H1 (cell line): Measurements from ENCODE around the gene MYO16. TPM values are rescaled to one million over a fixed set of nuclear protein-coding genes. Genes with fewer than 3 reads are reported as not detected.

Source experiments
- CTCF ChIA-PET: fragments of 300-600 bp; sonication (Branson Sonifier 250); formaldehyde crosslinking; loops from one replicate; lab custom pipeline; 2021; ENCODE audit not compliant: partially characterized antibody; lab: Charles Lee
- POLR2A ChIA-PET: fragments of 300-600 bp; sonication (Branson Sonifier 250); formaldehyde crosslinking; loops from one replicate; lab custom pipeline; 2021; ENCODE audit warnings: inconsistent platforms; ENCODE audit not compliant: partially characterized antibody; lab: Charles Lee
- DNase-seq, 2 experiments: peaks; one replicate each; pipeline versions ENCODE4 v3.0.0 to v3.0.0-alpha.2; 2010 to 2022; ENCODE audit warnings: low spot score in 2 of 2, low read depth in 1 of 2, mixed read lengths in 1 of 2
- FAIRE-seq: peaks from 2 replicates; lab custom pipeline; 2011; peaks lifted over from hg19 to GRCh38; lab: Jason Lieb, UNC
- H2AFZ ChIP-seq: 2 replicates; pipeline ENCODE4 v1.8.1; 2012; ENCODE audit warnings: low read length, inconsistent platforms
- H2AK5ac ChIP-seq: 2 replicates; pipeline ENCODE4 v1.6.1; 2013; ENCODE audit warnings: low read depth, low read length
- H2BK120ac ChIP-seq: replicated peaks from 2 replicates; pipeline ENCODE3; 2013; ENCODE audit warnings: low read depth, low read length, inconsistent platforms
- H2BK12ac ChIP-seq: 2 replicates; pipeline ENCODE4 v1.6.1; 2013; ENCODE audit warnings: low read depth, low read length
- H2BK15ac ChIP-seq: 2 replicates; pipeline ENCODE4 v1.6.1; 2013; ENCODE audit warnings: low read length
- H2BK20ac ChIP-seq: 2 replicates; pipeline ENCODE4 v1.6.1; 2013; ENCODE audit warnings: low read length
- H2BK5ac ChIP-seq: 2 replicates; pipeline ENCODE4 v1.6.1; 2013; ENCODE audit warnings: low read depth, low read length
- H3K14ac ChIP-seq: 2 replicates; pipeline ENCODE4 v1.6.1; 2013; ENCODE audit warnings: inconsistent platforms; ENCODE audit not compliant: insufficient read length
- H3K18ac ChIP-seq: 2 replicates; pipeline ENCODE4 v1.6.1; 2013; ENCODE audit warnings: low read length; ENCODE audit errors: extremely low read depth
- H3K23ac ChIP-seq: 2 replicates; pipeline ENCODE4 v1.6.1; 2013; ENCODE audit warnings: inconsistent platforms; ENCODE audit not compliant: insufficient read length
- H3K23me2 ChIP-seq: 2 replicates; pipeline ENCODE4 v1.6.1; 2013; ENCODE audit warnings: low read depth, low read length
- H3K27ac ChIP-seq: 2 replicates; pipeline ENCODE4 v1.6.1; 2011; ENCODE audit warnings: low read depth, low read length, inconsistent platforms
- H3K27me3 ChIP-seq, 4 experiments: replicated peaks in 1 of 4; 1 replicate in 1 of 4; 2 replicates in 3 of 4; pipeline versions ENCODE4 v1.6.1 to v1.8.1; 2011 to 2013; ENCODE audit warnings: low read length in 3 of 4, mild to moderate bottlenecking in 3 of 4, inconsistent platforms in 2 of 4, mixed read lengths in 2 of 4, moderate library complexity in 1 of 4; ENCODE audit not compliant: control insufficient read depth in 3 of 4, insufficient read depth in 3 of 4; ENCODE audit errors: extremely low read depth in 1 of 4
- H3K36me3 ChIP-seq, 4 experiments: 2 replicates each; pipeline versions ENCODE4 v1.6.1 to v1.8.1; 2011 to 2013; ENCODE audit warnings: mild to moderate bottlenecking in 4 of 4, low read length in 3 of 4, moderate library complexity in 2 of 4, control low read depth in 1 of 4, inconsistent platforms in 1 of 4; ENCODE audit not compliant: insufficient read depth in 4 of 4, control insufficient read depth in 2 of 4
- H3K4ac ChIP-seq: replicated peaks from 2 replicates; pipeline ENCODE3; 2013; ENCODE audit warnings: low read length, low read depth, mixed read lengths, inconsistent platforms; ENCODE audit not compliant: insufficient read length
- H3K4me1 ChIP-seq, 4 experiments: replicated peaks in 1 of 4; 1 replicate in 1 of 4; 2 replicates in 3 of 4; pipeline versions ENCODE4 v1.6.1 to v1.8.1; 2011 to 2013; ENCODE audit warnings: low read length in 3 of 4, inconsistent platforms in 2 of 4, mixed read lengths in 1 of 4; ENCODE audit not compliant: insufficient read depth in 4 of 4, control insufficient read depth in 3 of 4
- H3K4me2 ChIP-seq, 2 experiments: 2 replicates each; pipeline versions ENCODE4 v1.6.1 to v1.8.1; 2011 to 2013; ENCODE audit warnings: low read depth in 2 of 2, low read length in 2 of 2, control low read depth in 1 of 2, inconsistent platforms in 1 of 2, mild to moderate bottlenecking in 1 of 2; ENCODE audit not compliant: insufficient read depth in 1 of 2
- H3K4me3 ChIP-seq, 4 experiments: fragments of 200-600, 300-600 bp in 1 of 4; sonication (generic), shearing (Covaris generic), sonication (Bioruptor Twin) in 1 of 4; 2 replicates each; pipeline versions ENCODE4 v1.5.1 to v1.8.1; 2011 to 2016; ENCODE audit warnings: low read length in 4 of 4, low read depth in 3 of 4, control low read depth in 2 of 4, inconsistent platforms in 2 of 4, mild to moderate bottlenecking in 2 of 4, mixed read lengths in 1 of 4, moderate library complexity in 1 of 4; ENCODE audit not compliant: insufficient read depth in 2 of 4; ENCODE audit errors: extremely low read depth in 1 of 4
- H3K56ac ChIP-seq: replicated peaks from 2 replicates; pipeline ENCODE3; 2013; ENCODE audit warnings: low read depth, mild to moderate bottlenecking, mixed read lengths, low read length, inconsistent platforms; ENCODE audit not compliant: insufficient read length
- H3K79me1 ChIP-seq: 2 replicates; pipeline ENCODE4 v1.6.1; 2013; ENCODE audit warnings: low read depth, low read length, control low read depth
- H3K79me2 ChIP-seq, 2 experiments: 2 replicates each; pipeline versions ENCODE4 v1.6.1 to v1.8.1; 2012 to 2013; ENCODE audit warnings: low read length in 2 of 2, mild to moderate bottlenecking in 2 of 2, inconsistent platforms in 1 of 2; ENCODE audit not compliant: insufficient read depth in 2 of 2, control insufficient read depth in 1 of 2
- H3K9ac ChIP-seq, 4 experiments: replicated peaks in 1 of 4; 1 replicate in 1 of 4; 2 replicates in 3 of 4; pipeline versions ENCODE4 v1.6.1 to v1.8.1; 2011 to 2013; ENCODE audit warnings: low read depth in 3 of 4, low read length in 3 of 4, control low read depth in 2 of 4, mild to moderate bottlenecking in 2 of 4, moderate library complexity in 2 of 4, inconsistent platforms in 1 of 4; ENCODE audit errors: extremely low read depth in 1 of 4
- H3K9me3 ChIP-seq, 2 experiments: 2 replicates each; pipeline versions ENCODE4 v1.6.1 to v1.8.1; 2012 to 2013; ENCODE audit warnings: mild to moderate bottlenecking in 2 of 2, moderate library complexity in 2 of 2, control low read depth in 1 of 2, inconsistent platforms in 1 of 2, low read depth in 1 of 2, low read length in 1 of 2, mixed read lengths in 1 of 2; ENCODE audit not compliant: insufficient read depth in 2 of 2
- H4K20me1 ChIP-seq, 2 experiments: replicated peaks in 1 of 2; 2 replicates each; pipeline versions ENCODE3 to v1.8.1; 2011 to 2013; ENCODE audit warnings: inconsistent platforms in 2 of 2, low read length in 2 of 2, mild to moderate bottlenecking in 1 of 2; ENCODE audit not compliant: insufficient read depth in 2 of 2, control insufficient read depth in 1 of 2
- H4K5ac ChIP-seq: 2 replicates; pipeline ENCODE4 v1.6.1; 2013; ENCODE audit warnings: low read length, low read depth, mixed read lengths, inconsistent platforms; ENCODE audit not compliant: insufficient read length
- H4K8ac ChIP-seq: 2 replicates; pipeline ENCODE4 v1.8.0; 2013; ENCODE audit warnings: mild to moderate bottlenecking, moderate library complexity, low read length, inconsistent platforms; ENCODE audit not compliant: insufficient read depth; ENCODE audit errors: extremely low read depth
- H4K91ac ChIP-seq: replicated peaks from 2 replicates; pipeline ENCODE3; 2013; ENCODE audit warnings: low read length, mixed read lengths, inconsistent platforms; ENCODE audit not compliant: insufficient read length
- CEBPB ChIP-seq: IDR thresholded peaks from 2 replicates; pipeline ENCODE4 v1.6.1; 2012; ENCODE audit warnings: low read depth, low read length
- KDM5A ChIP-seq: fragments of 200-600 bp; IDR thresholded peaks from 2 replicates; pipeline ENCODE4 v1.7.1; 2012; ENCODE audit warnings: mild to moderate bottlenecking, low read length, inconsistent platforms, mixed read lengths
- RBBP5 ChIP-seq: IDR thresholded peaks from 2 replicates; pipeline ENCODE4 v1.7.1; 2012; ENCODE audit warnings: low read depth, mild to moderate bottlenecking, inconsistent platforms, low read length, moderate library complexity, borderline replicate concordance
- SP1 ChIP-seq: IDR thresholded peaks from 2 replicates; pipeline ENCODE4 v1.6.1; 2011; ENCODE audit warnings: low read depth, low read length
- TBP ChIP-seq: IDR thresholded peaks from 2 replicates; pipeline ENCODE4 v1.6.1; 2011; ENCODE audit warnings: low read depth, low read length, improper control_type of control experiment
- WGBS, 2 experiments: shearing (Covaris generic) in 1 of 2; methylation state at CpG; one replicate each; pipeline versions ENCODE4 v1.1.6 to v1.1.7; 2013 to 2015; ENCODE audit warnings: low lambda C conversion rate in 2 of 2, mixed read lengths in 2 of 2, inconsistent platforms in 1 of 2, low coverage in 1 of 2, missing lambda C conversion rate in 1 of 2; ENCODE audit not compliant: insufficient replicate concordance in 2 of 2, insufficient coverage in 1 of 2, insufficient read length in 1 of 2; ENCODE audit errors: extremely low coverage in 1 of 2, missing lambda C conversion rate in 1 of 2; 5-methylcytosine and 5-hydroxymethylcytosine counted together
- polyA plus RNA-seq, 7 experiments: library from polyadenylated mRNA; depleted of rRNA in 3 of 7; stranded (reverse) in 5 of 7; unstranded in 2 of 7; fragments of >200 nt in 5 of 7; fragments of 200-250 nt in 2 of 7; gene quantifications; 1 replicate in 5 of 7; 2 replicates in 1 of 7; 4 replicates in 1 of 7; pipeline versions ENCODE4 v1.2.1 to v1.2.3, GENCODE V29; 2011 to 2013; ENCODE audit warnings: missing spikeins in 2 of 7, mixed read lengths in 2 of 7
- total RNA-seq: library from RNA; stranded (reverse); fragmentation: NEBNext Ultra II Directional; extraction: Animal tissue kit (Norgen Biotek cat#: 25700); gene quantifications from 2 replicates; pipeline ENCODE4 v1.2.1, GENCODE V29; 2021
- TF ChIP-seq, protein P1 (sequence below): IDR thresholded peaks from 2 replicates; pipeline ENCODE4 v1.6.1; 2012; ENCODE audit warnings: inconsistent platforms

Gene MYO16
- total and polyA plus RNA-seq, 2 of the 8 experiments (the other 6 are each of a cell fraction or from before 2014, with no cell fraction given), result 0.02 to 0.22 TPM

DNA sequence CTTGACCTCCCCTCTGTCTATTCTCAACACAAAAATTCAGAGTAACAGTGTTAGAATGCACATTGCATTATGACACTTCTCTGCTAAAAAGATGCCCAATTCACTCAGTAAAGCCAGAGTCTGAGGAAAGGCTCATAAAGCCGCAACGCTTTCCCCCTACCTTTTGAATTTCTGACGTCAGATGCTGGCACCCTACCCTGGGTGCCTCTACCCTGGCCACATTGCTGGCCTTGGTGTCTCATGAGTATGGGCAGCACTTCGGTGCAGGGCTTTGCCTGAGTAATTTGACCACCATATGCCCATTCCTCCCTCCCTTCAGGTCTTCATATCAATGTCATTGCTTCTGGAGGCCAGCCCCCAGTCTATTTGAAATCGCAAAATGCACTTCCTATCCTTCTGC lies 229.3 kb downstream of the MYO16 start:
- Histone ChIP-seq H2BK20ac (no peak overlapping the region), H3K56ac (no peak overlapping the region), H2BK15ac (no peak overlapping the region), H2BK5ac (no peak overlapping the region), H3K79me1 (no peaks in the 10 kb centered on the region), H3K9ac (no peak overlapping the region), H3K4ac (no peak overlapping the region), H2AFZ (peak overlapping the region; percentile 33; the same call in 1 of the 2 replicates), H3K4me2 (no peak overlapping the region), H3K27me3 (no peaks in the 10 kb centered on the region), H2BK120ac (no peak overlapping the region), H2AK5ac (no peak overlapping the region; the same call in 1 of the 2 replicates), H3K27ac (no peak overlapping the region), H4K8ac (no peak overlapping the region), H2BK12ac (no peak overlapping the region), H3K23ac (no peak overlapping the region), H3K14ac (no peak overlapping the region), H4K91ac (no peak overlapping the region), H3K4me3 (no peak overlapping the region), H4K5ac (no peak overlapping the region), H3K79me2 (no peaks in the 10 kb centered on the region), H3K18ac (no peak overlapping the region), H4K20me1 (no peaks in the 10 kb centered on the region), H3K4me1 (peaks cover 0 to 5% (median 3%) of the 10 kb centered on the region in 4 experiments; a peak in 4 of 7 replicates), H3K36me3 (no peaks in the 10 kb centered on the region), H3K23me2 (no peaks in the 10 kb centered on the region), H3K9me3 (no peaks in the 10 kb centered on the region)
- POLR2A ChIA-PET, result no interaction called here
- CTCF ChIA-PET, result no interaction called here
- WGBS, 2 experiments, result 96% methylated on average over 5 of the region's 5 CpGs; no CpG with 5 or more reads in 1 of the 2 experiments
- TF ChIP-seq RBBP5, result no peak
- TF ChIP-seq, protein P1, sequence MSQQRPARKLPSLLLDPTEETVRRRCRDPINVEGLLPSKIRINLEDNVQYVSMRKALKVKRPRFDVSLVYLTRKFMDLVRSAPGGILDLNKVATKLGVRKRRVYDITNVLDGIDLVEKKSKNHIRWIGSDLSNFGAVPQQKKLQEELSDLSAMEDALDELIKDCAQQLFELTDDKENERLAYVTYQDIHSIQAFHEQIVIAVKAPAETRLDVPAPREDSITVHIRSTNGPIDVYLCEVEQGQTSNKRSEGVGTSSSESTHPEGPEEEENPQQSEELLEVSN, result no peak
- no peak for TF ChIP-seq TBP
- TF ChIP-seq KDM5A, result no peak
- TF ChIP-seq SP1, result no peak
- no peak for TF ChIP-seq CEBPB
- DNase-seq, result no peak
- FAIRE-seq, result no peak
